ENCODE data around the gene ARHGEF7. TPM values are rescaled to one million over a fixed set of nuclear protein-coding genes. Genes with fewer than 3 reads are reported as not detected.

ARHGEF7 gene
- total RNA-seq, 2 donors from 2014 or later = 49.5 to 53.5 TPM

DNA sequence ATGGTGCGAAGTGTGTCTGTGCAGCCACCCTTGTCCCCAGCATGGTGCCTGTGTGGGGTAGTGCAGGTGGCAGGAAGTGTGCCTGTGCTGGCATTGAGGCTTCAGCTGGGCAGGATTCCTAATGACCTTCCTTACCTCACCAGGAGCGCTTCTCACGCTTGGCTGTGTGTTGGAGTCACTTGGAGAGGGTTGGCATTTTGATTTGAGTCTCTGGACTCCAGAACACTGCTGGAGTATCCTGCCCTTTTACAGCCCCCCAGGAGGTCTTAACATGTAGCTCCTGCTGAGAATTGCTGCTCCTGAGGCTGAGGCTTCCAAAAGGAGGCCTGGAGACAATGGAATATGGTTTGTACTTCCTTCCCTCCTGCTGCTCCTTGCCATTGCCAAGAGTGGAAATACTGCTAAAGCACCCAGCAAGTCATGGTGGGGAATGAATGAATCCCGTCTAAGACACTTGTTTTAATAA lies 87.1 kb downstream of the ARHGEF7 start:
- peaks cover 2% of the 10 kb centered on the region for H3K9me3 Mint-ChIP-seq
- Histone ChIP-seq H3K36me3 (ENCODE audit: control insufficient read depth, insufficient read depth, low read length) (peaks cover 10% of the 10 kb centered on the region), H3K9ac (ENCODE audit: extremely low read depth, low read length, poor library complexity, severe bottlenecking) (no peak overlapping the region), H3K27ac (ENCODE audit: low read depth, low read length) (peak overlapping the region; percentile 73), H3K9me3 (ENCODE audit: control insufficient read depth, low read length) (no peaks in the 10 kb centered on the region), H3K4me3 (ENCODE audit: low read length) (no peak overlapping the region), H3K4me1 (ENCODE audit: control insufficient read depth, insufficient read depth, low read length) (peaks cover 3% of the 10 kb centered on the region), H3K27me3 (ENCODE audit: control insufficient read depth, insufficient read depth, low read length, poor library complexity, severe bottlenecking) (no peaks in the 10 kb centered on the region)
- TF ChIP-seq, protein P1, sequence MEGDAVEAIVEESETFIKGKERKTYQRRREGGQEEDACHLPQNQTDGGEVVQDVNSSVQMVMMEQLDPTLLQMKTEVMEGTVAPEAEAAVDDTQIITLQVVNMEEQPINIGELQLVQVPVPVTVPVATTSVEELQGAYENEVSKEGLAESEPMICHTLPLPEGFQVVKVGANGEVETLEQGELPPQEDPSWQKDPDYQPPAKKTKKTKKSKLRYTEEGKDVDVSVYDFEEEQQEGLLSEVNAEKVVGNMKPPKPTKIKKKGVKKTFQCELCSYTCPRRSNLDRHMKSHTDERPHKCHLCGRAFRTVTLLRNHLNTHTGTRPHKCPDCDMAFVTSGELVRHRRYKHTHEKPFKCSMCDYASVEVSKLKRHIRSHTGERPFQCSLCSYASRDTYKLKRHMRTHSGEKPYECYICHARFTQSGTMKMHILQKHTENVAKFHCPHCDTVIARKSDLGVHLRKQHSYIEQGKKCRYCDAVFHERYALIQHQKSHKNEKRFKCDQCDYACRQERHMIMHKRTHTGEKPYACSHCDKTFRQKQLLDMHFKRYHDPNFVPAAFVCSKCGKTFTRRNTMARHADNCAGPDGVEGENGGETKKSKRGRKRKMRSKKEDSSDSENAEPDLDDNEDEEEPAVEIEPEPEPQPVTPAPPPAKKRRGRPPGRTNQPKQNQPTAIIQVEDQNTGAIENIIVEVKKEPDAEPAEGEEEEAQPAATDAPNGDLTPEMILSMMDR (conservative IDR thresholded peaks at IDR 0.05) = no peak
- no peaks in the 10 kb centered on the region for H3K27me3 Mint-ChIP-seq (ENCODE audit: insufficient read depth)
- peaks cover 29% of the 10 kb centered on the region for H3K36me3 Mint-ChIP-seq (ENCODE audit: low read depth)
- 79 to 83% methylated on average over 1 to 3 of the region's 4 CpGs for WGBS, 2 experiments (ENCODE audit: insufficient coverage in 1 of 2, insufficient read length in 1 of 2)
- DNase-seq = peak; percentile 58
- peak overlapping the region; percentile 88 for H3K27ac Mint-ChIP-seq
- no peak overlapping the region for H3K4me3 Mint-ChIP-seq
- H3K4me1 Mint-ChIP-seq = peaks cover 34% of the 10 kb centered on the region

DNA sequence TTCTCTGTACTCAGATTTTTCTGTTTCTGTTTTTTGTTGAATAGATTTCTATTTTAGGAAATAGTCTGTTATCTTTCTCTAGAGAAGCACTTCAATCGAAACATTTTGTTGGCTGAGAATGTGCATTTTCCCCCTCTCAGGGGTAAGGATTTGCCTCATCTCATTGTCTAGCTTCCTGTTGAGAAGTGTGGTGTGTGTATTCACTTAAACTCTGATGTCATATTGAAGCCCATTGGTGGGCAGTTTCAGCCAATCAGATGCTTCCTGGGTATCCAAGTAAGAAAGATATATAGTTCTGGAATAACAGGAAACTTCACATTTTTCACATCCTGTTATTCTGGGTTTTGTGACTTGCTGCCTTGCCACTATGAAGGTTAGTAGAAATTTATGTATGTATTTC lies 87.6 kb downstream of the ARHGEF7 start:
- Histone ChIP-seq H3K36me3 (ENCODE audit: control insufficient read depth, insufficient read depth, low read length) (peaks cover 10% of the 10 kb centered on the region), H3K4me1 (ENCODE audit: control insufficient read depth, insufficient read depth, low read length) (peaks cover 3% of the 10 kb centered on the region), H3K9me3 (ENCODE audit: control insufficient read depth, low read length) (no peaks in the 10 kb centered on the region), H3K9ac (ENCODE audit: extremely low read depth, low read length, poor library complexity, severe bottlenecking) (no peak overlapping the region), H3K27me3 (ENCODE audit: control insufficient read depth, insufficient read depth, low read length, poor library complexity, severe bottlenecking) (no peaks in the 10 kb centered on the region), H3K4me3 (ENCODE audit: low read length) (no peak overlapping the region), H3K27ac (ENCODE audit: low read depth, low read length) (peak overlapping the region; percentile 73)
- Mint-ChIP-seq H3K4me1 (peaks cover 34% of the 10 kb centered on the region), H3K9me3 (peaks cover 2% of the 10 kb centered on the region), H3K27me3 (ENCODE audit: insufficient read depth) (no peaks in the 10 kb centered on the region), H3K27ac (no peak overlapping the region), H3K36me3 (ENCODE audit: low read depth) (peaks cover 23% of the 10 kb centered on the region), H3K4me3 (no peak overlapping the region)
- DNase-seq = no peak
- TF ChIP-seq, protein P1 (conservative IDR thresholded peaks at IDR 0.05) = no peak
- WGBS, 2 experiments (ENCODE audit: insufficient coverage in 1 of 2, insufficient read length in 1 of 2) = 92% methylated on average over 1 of the region's 1 CpG; no CpG with 5 or more reads in 1 of the 2 experiments

DNA sequence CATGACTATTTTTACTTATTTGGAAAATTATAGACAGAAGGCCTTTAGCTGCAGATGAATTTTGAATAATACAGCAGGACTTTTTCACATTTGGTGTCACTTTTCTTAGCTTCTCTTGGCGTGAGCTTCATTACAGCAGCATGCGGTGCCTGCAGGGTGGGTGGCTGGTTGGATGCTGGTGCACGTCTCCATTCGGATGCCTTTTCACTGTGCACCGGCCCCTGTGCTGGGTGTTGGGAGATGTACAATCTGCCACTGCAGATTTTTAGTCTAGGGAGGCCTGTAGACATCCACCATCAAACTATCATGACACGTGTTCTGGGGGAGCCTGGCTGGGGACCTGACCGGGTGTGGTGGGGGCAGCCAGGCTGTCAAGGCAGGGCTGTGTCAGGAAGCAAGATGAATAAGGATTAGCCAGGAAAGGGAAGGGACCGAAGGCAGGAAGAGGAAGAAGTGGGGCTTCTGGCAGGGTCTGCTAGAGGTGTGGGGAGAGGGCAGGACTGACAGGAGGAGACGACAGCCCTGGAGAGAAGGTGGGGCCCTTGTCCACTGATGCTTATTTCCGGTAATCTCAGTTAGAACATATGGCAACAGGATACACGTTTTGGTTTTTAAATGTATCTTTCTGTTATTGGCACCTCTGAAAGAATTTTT lies 88.8 kb downstream of the ARHGEF7 start:
- 74 to 85% methylated on average over 7 to 11 of the region's 11 CpGs for WGBS, 2 experiments (ENCODE audit: insufficient coverage in 1 of 2, insufficient read length in 1 of 2)
- DNase-seq = no peak
- H3K9me3 Mint-ChIP-seq = no peaks in the 10 kb centered on the region
- H3K4me3 ChIP-seq (ENCODE audit: low read length) = no peak overlapping the region
- H3K36me3 Mint-ChIP-seq (ENCODE audit: low read depth) = peaks cover 12% of the 10 kb centered on the region
- no peaks in the 10 kb centered on the region for H3K27me3 ChIP-seq (ENCODE audit: control insufficient read depth, insufficient read depth, low read length, poor library complexity, severe bottlenecking)
- peaks cover 38% of the 10 kb centered on the region for H3K4me1 Mint-ChIP-seq
- H3K27me3 Mint-ChIP-seq (ENCODE audit: insufficient read depth) = no peaks in the 10 kb centered on the region
- H3K27ac ChIP-seq (ENCODE audit: low read depth, low read length) = no peak overlapping the region
- H3K9ac ChIP-seq (ENCODE audit: extremely low read depth, low read length, poor library complexity, severe bottlenecking) = no peak overlapping the region
- H3K36me3 ChIP-seq (ENCODE audit: control insufficient read depth, insufficient read depth, low read length) = peaks cover 6% of the 10 kb centered on the region
- no peak overlapping the region for H3K4me3 Mint-ChIP-seq
- TF ChIP-seq, protein P1 (conservative IDR thresholded peaks at IDR 0.05) = no peak
- H3K27ac Mint-ChIP-seq = no peak overlapping the region
- peaks cover 3% of the 10 kb centered on the region for H3K4me1 ChIP-seq (ENCODE audit: control insufficient read depth, insufficient read depth, low read length)
- H3K9me3 ChIP-seq (ENCODE audit: control insufficient read depth, low read length) = no peaks in the 10 kb centered on the region
